Activated CD4-positive, alpha-beta T cell treated with anti-CD3 and anti-CD28 coated beads, Interleukin-2, Interleukin-6, amounts not matched to agents 100 ng/mL and 50 ng/mL, durations not matched to agents 16 hours and 8 hours (primary cell): Measurements from ENCODE around the gene BCAS1.

Experiments
- DNase-seq: peaks from one replicate; pipeline ENCODE4 v3.0.0-alpha.2; 2020

The BCAS1 gene

GRCh38 chr20:54044156-54044555 lies 26.2 kb downstream of the BCAS1 start:
- peak; percentile 87 for DNase-seq

DNA sequence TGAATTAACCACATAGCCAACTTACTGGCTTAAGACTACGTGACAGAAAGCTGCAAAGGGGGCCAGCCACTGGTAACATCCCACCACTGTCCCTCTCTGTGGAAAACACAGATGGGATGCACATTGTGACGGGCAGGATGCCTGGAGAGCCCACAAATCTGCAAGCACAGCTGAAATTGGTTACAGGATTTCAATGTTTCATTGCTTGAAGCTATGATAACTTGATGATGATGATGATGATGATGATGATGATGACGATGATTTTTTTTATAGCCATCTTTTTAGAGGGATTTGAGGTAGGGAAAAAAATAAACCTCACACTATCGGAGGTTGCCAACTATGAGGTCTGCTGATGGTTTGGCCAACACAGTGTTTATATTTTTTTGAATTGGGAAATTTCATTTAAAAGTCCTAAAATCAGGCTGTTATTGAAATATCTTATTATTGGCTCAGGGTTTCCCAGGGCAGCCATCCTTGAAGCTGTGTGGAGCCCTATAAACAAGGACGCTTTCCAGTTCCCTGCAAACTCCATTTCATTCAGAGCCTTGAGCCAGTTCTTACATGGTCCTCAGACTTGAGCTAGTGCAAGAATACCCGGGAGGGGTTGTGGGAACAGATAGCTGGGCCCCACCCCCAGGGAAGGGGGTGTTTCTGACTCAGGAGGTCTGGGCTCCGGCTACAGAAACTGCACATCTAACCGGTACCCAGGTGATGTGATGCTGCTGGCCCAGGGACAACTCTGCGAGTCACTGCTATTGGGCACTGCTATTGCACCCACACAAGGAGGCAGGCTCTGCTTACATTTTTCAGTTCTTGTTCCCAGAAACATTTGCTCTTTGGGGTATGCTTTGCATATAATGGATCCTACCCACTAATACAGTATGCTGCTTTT lies 27.1 kb downstream of the BCAS1 start:
- DNase-seq, result peak; percentile 41

DNA sequence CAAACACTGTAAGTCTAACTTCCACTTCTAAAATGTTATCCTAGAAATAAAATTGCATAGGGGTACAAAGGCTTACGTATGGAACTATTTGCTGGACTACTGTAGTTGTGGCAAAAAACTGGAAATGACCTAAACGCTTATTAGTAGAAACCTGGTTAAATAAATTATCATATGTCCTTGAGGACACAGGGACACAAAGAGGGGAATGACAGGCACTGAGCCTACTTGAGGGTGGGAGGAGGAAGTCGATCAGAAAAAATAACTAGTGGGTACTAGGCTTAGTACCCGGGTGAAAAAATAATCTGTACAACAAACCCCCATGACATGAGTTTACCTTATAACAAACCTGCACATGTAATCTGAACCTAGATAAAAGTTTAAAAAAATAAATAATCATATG lies 28.4 kb downstream of the BCAS1 start:
- no peak for DNase-seq

GRCh38 chr20:54041336-54041735 lies 29.1 kb downstream of the BCAS1 start:
- DNase-seq, result no peak

GRCh38 chr20:54040531-54040930 lies 29.9 kb downstream of the BCAS1 start:
- no peak for DNase-seq

GRCh38 chr20:54038961-54039360 lies 31.4 kb downstream of the BCAS1 start:
- no peak for DNase-seq

GRCh38 chr20:54037525-54037924 lies 32.9 kb downstream of the BCAS1 start:
- no peak for DNase-seq

GRCh38 chr20:54029643-54030042 lies 40.8 kb downstream of the BCAS1 start:
- no peak for DNase-seq

GRCh38 chr20:54029176-54029575 lies 41.2 kb downstream of the BCAS1 start:
- DNase-seq, result no peak

GRCh38 chr20:54028276-54029011 lies 42.0 kb downstream of the BCAS1 start:
- DNase-seq, result no peak

- no peak for DNase-seq
These were observed 42.7 kb downstream of the BCAS1 start for GRCh38 chr20:54027704-54028103.

DNA sequence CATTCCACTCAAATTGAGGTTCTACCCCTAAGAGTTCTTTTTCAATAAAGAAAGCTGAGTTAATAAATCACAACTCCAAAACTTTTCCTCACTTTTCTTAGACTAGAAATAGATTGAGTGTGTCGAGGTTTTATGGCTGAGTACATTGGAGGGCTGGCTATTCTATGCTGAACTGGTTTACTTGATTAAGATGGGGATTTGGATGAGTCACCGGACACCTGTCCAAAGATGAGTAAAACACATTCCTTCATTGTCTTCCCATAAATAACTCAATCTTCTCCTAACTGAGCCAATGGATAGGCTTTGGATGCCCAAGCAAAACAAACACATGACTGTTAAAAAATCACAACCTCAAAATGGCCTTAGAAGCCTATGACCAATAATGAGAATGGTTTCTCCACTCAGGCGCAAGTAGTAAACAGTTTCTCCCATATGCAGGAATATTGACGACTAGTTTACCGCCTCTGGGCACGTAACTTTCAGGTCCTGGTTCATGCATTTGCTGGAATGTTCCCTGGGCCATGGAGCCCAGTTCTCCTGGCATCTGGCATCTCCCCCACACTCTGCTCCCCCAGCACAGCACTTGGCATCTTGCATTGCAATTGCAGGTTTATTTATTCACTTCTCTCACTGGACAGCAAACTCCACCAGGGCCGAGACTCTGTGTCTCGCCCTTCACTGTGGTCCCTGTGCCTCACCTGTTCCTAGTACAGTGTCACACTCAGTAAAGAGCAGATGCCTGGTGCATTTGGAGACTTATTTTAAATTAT lies 43.9 kb downstream of the BCAS1 start:
- no peak for DNase-seq

DNA sequence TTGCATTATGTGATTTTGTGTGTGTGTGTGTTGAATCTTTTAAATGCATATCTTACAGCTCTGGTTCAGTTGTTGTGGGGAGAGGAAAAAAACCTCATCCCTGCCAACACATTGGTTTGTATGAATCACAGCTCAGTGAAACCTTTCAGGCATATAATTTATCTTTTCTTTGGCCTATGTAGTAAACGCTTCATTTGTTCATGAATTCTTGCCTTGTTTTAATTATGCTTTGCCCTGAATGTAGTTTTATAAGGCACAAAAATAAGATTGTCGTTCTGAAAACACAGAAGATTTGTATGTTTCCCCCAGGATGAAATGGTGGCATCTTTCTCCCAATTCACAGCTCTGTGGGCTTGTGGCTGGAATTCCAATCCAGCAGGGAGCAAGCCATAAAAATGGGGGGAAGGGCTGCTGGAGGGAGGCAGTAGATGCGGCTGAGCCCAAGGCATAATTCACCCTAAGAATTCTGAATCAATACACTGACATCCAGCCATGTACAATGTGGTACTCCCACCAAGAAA lies 45.1 kb downstream of the BCAS1 start:
- DNase-seq, result no peak

GRCh38 chr20:54023406-54023805 lies 47.0 kb downstream of the BCAS1 start:
- no peak for DNase-seq

- no peak for DNase-seq
These were observed 48.8 kb downstream of the BCAS1 start for GRCh38 chr20:54021446-54022235.

GRCh38 chr20:54020868-54021267 lies 49.5 kb downstream of the BCAS1 start:
- no peak for DNase-seq

GRCh38 chr20:54020348-54020747 lies 50.0 kb downstream of the BCAS1 start:
- no peak for DNase-seq

DNA sequence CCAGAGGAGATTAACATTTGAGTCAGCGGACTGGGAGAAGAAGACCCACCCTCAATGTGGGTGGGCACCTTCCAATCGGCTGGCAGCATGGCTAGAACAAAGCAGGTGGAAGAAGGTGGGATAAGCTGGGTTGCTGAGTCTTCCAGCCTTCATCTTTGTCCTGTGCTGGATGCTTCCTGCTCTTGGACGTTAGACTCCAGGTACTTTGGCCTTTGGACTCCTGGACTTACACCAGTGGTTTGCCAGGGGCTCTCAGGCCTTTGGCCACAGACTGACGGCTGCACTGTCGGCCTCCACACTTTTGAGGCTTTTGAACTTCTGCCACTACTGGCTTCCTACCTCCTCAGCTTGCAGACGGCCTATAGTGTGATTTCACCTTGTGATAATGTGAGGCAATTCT lies 50.8 kb downstream of the BCAS1 start:
- DNase-seq, result no peak

DNA sequence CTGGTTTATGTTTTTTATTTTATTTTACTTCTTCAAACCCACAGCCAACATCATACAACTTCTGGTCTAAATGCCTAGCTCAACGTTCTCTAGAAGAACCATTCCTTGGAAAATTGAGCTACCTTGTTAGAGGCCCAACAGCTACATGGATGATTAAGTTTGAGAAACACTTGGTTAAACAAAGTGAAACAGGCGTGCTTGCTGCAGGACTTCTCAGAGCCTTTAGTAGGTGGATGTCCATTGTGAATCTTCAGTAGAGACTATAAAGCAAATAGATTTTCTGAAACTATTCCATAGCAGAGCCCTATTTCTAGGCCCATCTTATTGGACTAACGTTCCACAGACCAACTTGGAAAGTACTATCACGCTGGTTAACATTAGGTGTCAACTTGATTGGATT lies 51.3 kb downstream of the BCAS1 start:
- DNase-seq, result no peak

DNA sequence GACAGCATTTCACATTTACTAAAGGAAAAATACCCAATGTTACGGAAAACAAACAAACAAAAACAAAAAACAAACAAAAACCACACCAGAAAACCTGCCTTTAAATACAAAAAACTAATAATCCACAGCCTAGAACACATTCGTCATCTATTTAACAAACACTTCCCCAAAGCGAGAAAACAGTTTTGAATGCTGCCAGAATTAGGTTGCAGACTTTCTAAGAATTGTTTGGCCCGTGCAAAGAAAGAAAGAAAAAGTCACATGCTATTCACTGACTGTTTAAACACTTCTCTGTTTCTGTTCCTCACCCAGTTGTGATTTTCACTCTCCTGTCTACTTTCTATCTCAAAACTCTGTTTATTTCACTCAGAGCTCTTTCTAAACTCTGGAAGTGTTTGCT lies 52.5 kb downstream of the BCAS1 start:
- peak; percentile 21 for DNase-seq

DNA sequence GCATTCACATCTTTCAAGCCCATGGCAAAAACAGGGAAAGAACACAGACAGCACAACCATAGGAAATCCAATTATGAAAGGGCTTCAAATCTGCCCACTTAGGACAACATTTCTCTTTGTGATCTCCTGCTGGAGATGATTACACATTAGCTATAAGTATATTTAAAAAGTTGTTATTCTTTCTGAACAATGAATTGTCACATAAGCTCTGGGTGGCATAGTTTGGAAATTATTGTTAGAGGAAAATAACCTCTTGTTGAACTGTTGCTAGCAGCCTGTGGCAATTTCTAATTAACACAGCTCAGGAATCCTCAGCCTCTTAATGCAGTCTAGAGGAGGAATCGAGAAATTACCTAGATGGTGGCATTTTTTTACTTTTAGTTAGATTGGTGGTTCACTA lies 54.9 kb downstream of the BCAS1 start:
- no peak for DNase-seq

- DNase-seq, result no peak
These were observed 56.0 kb downstream of the BCAS1 start for GRCh38 chr20:54014293-54014926.
